HEK293 (cell line): ENCODE measurements around the gene CACNB3.

Experiments
- CTCF ChIA-PET: fragments of 350-600 bp; formaldehyde crosslinking; extraction: SDS; loops from one replicate; lab custom pipeline; 2021; ENCODE audit warnings: antibody characterized with exemption; lab: Yijun Ruan, JAX
- POLR2A ChIA-PET: fragments of 300-600 bp; formaldehyde crosslinking; extraction: SDS; loops from one replicate; lab custom pipeline; 2020; ENCODE audit warnings: antibody characterized with exemption, inconsistent platforms; lab: Yijun Ruan, JAX
- H3K27ac ChIP-seq: fragments of 200-500 bp; sonication (Bioruptor generic); 2 replicates; pipeline ENCODE4 v1.5.1; 2014; ENCODE audit warnings: low read depth, low read length, control low read depth, inconsistent platforms; ENCODE audit errors: extremely low read depth
- H3K36me3 ChIP-seq, 2 experiments: fragments of 200-500 bp in 1 of 2; sonication (Bioruptor generic) in 1 of 2; 1 replicate in 1 of 2; 2 replicates in 1 of 2; pipeline ENCODE4 v1.5.1; 2014 to 2017; ENCODE audit warnings: inconsistent platforms in 2 of 2, low read length in 2 of 2; ENCODE audit not compliant: control insufficient read depth in 2 of 2, insufficient read depth in 1 of 2
- H3K4me1 ChIP-seq: fragments of 200-500 bp; sonication (Bioruptor generic); 2 replicates; pipeline ENCODE4 v1.5.1; 2014; ENCODE audit warnings: mild to moderate bottlenecking, low read length, inconsistent platforms; ENCODE audit not compliant: control insufficient read depth, insufficient read depth
- H3K4me3 ChIP-seq: 2 replicates; pipeline ENCODE4 v1.5.1; 2011; ENCODE audit warnings: low read depth, mild to moderate bottlenecking, control low read depth, low read length, moderate library complexity
- H3K9me3 ChIP-seq: fragments of 200-500 bp; sonication (Bioruptor generic); 2 replicates; pipeline ENCODE4 v1.5.1; 2014; ENCODE audit warnings: low read depth, low read length, inconsistent platforms; ENCODE audit not compliant: control insufficient read depth, insufficient read depth
- HOXA7 ChIP-seq: sonication (generic); formaldehyde crosslinking; IDR thresholded peaks from 2 replicates; pipeline ENCODE4 v1.8.1; 2022; ENCODE audit warnings: missing genetic modification reagents, borderline replicate concordance
- PRDM1 ChIP-seq: fragments of 450-650 bp; formaldehyde crosslinking; IDR thresholded peaks from 2 replicates; pipeline ENCODE4; 2016; ENCODE audit warnings: missing biosample characterization, missing genetic modification characterization
- SCRT2 ChIP-seq: fragments of 450-650 bp; formaldehyde crosslinking; IDR thresholded peaks from 2 replicates; pipeline ENCODE4 v1.5.1; 2016; ENCODE audit warnings: missing biosample characterization, missing genetic modification characterization
- SP3 ChIP-seq: fragments of 450-650 bp; formaldehyde crosslinking; IDR thresholded peaks from 2 replicates; pipeline ENCODE4 v1.5.1; 2016; ENCODE audit warnings: missing biosample characterization, missing genetic modification characterization
- YY1 ChIP-seq: fragments of 450-650 bp; formaldehyde crosslinking; IDR thresholded peaks from 2 replicates; pipeline ENCODE4 v1.5.1; 2018; ENCODE audit warnings: missing biosample characterization, missing genetic modification characterization
- ZBTB8A ChIP-seq: fragments of 450-650 bp; formaldehyde crosslinking; IDR thresholded peaks from 2 replicates; pipeline ENCODE4 v1.5.1; 2016; ENCODE audit warnings: missing biosample characterization, missing genetic modification characterization
- ZNF114 ChIP-seq: fragments of 450-650 bp; formaldehyde crosslinking; IDR thresholded peaks from 2 replicates; pipeline ENCODE4 v1.5.0; 2017; ENCODE audit warnings: missing biosample characterization, missing genetic modification characterization
- ZNF202 ChIP-seq: fragments of 450-650 bp; formaldehyde crosslinking; IDR thresholded peaks from 2 replicates; pipeline ENCODE4 v1.5.1; 2016; ENCODE audit warnings: missing biosample characterization, missing genetic modification characterization, borderline replicate concordance
- ZNF248 ChIP-seq: fragments of 450-650 bp; formaldehyde crosslinking; IDR thresholded peaks from 2 replicates; pipeline ENCODE4 v1.5.1; 2017; ENCODE audit warnings: missing biosample characterization, missing genetic modification characterization
- ZNF302 ChIP-seq: fragments of 450-650 bp; formaldehyde crosslinking; IDR thresholded peaks from 2 replicates; pipeline ENCODE4 v1.5.1; 2016; ENCODE audit warnings: missing biosample characterization, missing genetic modification characterization, low read depth
- ZNF394 ChIP-seq: fragments of 450-650 bp; formaldehyde crosslinking; IDR thresholded peaks from 2 replicates; pipeline ENCODE4 v1.5.1; 2016; ENCODE audit warnings: missing biosample characterization, missing genetic modification characterization, mild to moderate bottlenecking, moderate library complexity, borderline replicate concordance
- ZNF529 ChIP-seq: fragments of 450-650 bp; formaldehyde crosslinking; IDR thresholded peaks from 2 replicates; pipeline ENCODE4 v1.5.1; 2017; ENCODE audit warnings: missing genetic modification characterization, missing biosample characterization; ENCODE audit not compliant: insufficient replicate concordance
- ZNF548 ChIP-seq: fragments of 450-650 bp; formaldehyde crosslinking; IDR thresholded peaks from 2 replicates; pipeline ENCODE4 v1.5.1; 2016; ENCODE audit warnings: missing biosample characterization, missing genetic modification characterization
- ZNF600 ChIP-seq: fragments of 450-650 bp; formaldehyde crosslinking; IDR thresholded peaks from 2 replicates; pipeline ENCODE4 v1.5.1; 2016; ENCODE audit warnings: missing biosample characterization, missing genetic modification characterization
- ZNF610 ChIP-seq: fragments of 450-650 bp; formaldehyde crosslinking; IDR thresholded peaks from 2 replicates; pipeline ENCODE4 v1.5.1; 2016; ENCODE audit warnings: missing biosample characterization, missing genetic modification characterization, borderline replicate concordance
- ZNF621 ChIP-seq: fragments of 450-650 bp; formaldehyde crosslinking; IDR thresholded peaks from 2 replicates; pipeline ENCODE4 v1.5.1; 2017; ENCODE audit warnings: missing biosample characterization, missing genetic modification characterization
- ZNF660 ChIP-seq: fragments of 450-650 bp; IDR thresholded peaks from 2 replicates; pipeline ENCODE4 v1.5.1; 2018; ENCODE audit warnings: missing biosample characterization, mild to moderate bottlenecking, missing genetic modification characterization
- ZNF747 ChIP-seq: fragments of 450-650 bp; formaldehyde crosslinking; IDR thresholded peaks from 2 replicates; pipeline ENCODE4 v1.5.1; 2016; ENCODE audit warnings: missing biosample characterization, missing genetic modification characterization
- ZNF830 ChIP-seq: fragments of 450-650 bp; IDR thresholded peaks from 2 replicates; pipeline ENCODE4 v1.5.0; 2018; ENCODE audit warnings: missing biosample characterization, missing genetic modification characterization, low read depth, mild to moderate bottlenecking, moderate library complexity
- TF ChIP-seq, protein P1 (sequence below): fragments of 450-650 bp; formaldehyde crosslinking; IDR thresholded peaks from 2 replicates; pipeline ENCODE4 v1.5.1; 2016; ENCODE audit warnings: missing biosample characterization, missing genetic modification characterization
- TF ChIP-seq, protein P2 (sequence below): fragments of 450-650 bp; formaldehyde crosslinking; IDR thresholded peaks from 2 replicates; pipeline ENCODE4 v1.5.1; 2016; ENCODE audit warnings: missing biosample characterization, missing genetic modification characterization, borderline replicate concordance
- TF ChIP-seq, protein P3 (sequence below): IDR thresholded peaks from 2 replicates; pipeline ENCODE4 v1.6.1; 2011; ENCODE audit warnings: mild to moderate bottlenecking, low read depth, low read length, borderline replicate concordance
- TF ChIP-seq, protein P4 (sequence below): fragments of 450-650 bp; formaldehyde crosslinking; IDR thresholded peaks from 2 replicates; pipeline ENCODE4 v1.5.1; 2016; ENCODE audit warnings: missing biosample characterization, missing genetic modification characterization
- TF ChIP-seq, protein P5 (sequence below): fragments of 450-650 bp; formaldehyde crosslinking; conservative IDR thresholded peaks from 2 replicates; pipeline ENCODE4 v1.5.1; 2016; ENCODE audit warnings: low read depth, missing biosample characterization, missing genetic modification characterization

The CACNB3 gene

DNA sequence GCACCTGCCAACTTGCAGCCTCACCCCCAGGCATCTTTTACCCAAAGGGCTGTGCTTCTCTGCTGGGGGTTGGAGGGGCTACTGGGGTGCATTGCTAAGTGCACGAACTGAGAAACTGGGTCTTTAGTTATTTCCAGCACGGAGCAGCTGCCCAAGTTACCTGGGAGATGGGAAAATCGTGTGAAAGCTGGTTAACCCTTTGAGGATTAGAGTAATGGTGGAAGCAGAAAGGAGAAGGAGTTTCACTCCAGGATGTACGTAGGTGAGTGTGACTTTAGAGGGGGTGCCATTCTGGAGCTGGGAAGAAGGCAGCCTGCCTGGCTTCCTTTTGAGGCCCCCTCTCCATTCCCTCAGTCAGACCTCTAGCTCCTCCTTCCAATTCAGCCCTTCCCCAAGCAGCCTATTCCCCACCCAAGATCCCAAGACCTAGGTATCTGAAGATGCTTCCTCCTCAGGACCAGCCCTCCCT is 28.4 kb upstream of the CACNB3 start (continued):
- TF ChIP-seq ZNF610 (tag by site-specific recombination) (no peak), ZNF302 (tag by site-specific recombination) (no peak), ZNF621 (tag by site-specific recombination) (no peak), PRDM1 (tag by site-specific recombination) (peak; percentile 82), YY1 (no peak), SP3 (tag by site-specific recombination) (no peak), ZNF202 (tag by site-specific recombination) (no peak)
- TF ChIP-seq, protein P1, sequence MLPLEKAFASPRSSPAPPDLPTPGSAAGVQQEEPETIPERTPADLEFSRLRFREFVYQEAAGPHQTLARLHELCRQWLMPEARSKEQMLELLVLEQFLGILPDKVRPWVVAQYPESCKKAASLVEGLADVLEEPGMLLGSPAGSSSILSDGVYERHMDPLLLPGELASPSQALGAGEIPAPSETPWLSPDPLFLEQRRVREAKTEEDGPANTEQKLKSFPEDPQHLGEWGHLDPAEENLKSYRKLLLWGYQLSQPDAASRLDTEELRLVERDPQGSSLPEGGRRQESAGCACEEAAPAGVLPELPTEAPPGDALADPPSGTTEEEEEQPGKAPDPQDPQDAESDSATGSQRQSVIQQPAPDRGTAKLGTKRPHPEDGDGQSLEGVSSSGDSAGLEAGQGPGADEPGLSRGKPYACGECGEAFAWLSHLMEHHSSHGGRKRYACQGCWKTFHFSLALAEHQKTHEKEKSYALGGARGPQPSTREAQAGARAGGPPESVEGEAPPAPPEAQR (tag by site-specific recombination) = no peak

DNA sequence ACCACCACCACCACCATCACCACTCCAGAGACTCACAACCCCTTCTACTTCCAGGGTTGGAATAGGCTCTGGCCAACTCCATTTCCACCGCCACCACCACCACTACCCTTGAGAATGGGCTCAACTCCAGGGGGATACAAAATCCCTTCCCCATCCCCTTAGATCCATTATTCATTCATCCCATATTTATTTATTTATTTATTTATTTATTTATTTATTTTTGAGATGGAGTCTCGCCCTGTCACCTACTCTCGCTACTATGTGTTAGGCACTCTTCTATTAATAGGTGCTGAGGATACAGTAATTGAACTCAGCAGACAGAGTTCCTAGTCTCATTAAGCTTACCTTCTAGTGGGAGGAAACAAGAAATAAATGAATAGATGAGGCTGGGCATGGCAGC is 24.6 kb upstream of the CACNB3 start:
- Histone ChIP-seq H3K36me3 (no peaks in the 10 kb centered on the region), H3K4me3 (no peak overlapping the region), H3K27ac (no peak overlapping the region), H3K4me1 (no peaks in the 10 kb centered on the region), H3K9me3 (no peaks in the 10 kb centered on the region)
- CTCF ChIA-PET = interaction anchor here (0.6 to 6.8 kb wide), 6 partner anchors 13 to 716 kb away, joined by 4 to 122 read pairs (median 4); no protein-coding TSS in a partner anchor
- POLR2A ChIA-PET = interaction anchor here (0.6 to 2.5 kb wide), 3 partner anchors 40 to 240 kb away, joined by 4 to 10 read pairs (median 5); partner anchors contain the start of gene KANSL2
- TF ChIP-seq, protein P2, sequence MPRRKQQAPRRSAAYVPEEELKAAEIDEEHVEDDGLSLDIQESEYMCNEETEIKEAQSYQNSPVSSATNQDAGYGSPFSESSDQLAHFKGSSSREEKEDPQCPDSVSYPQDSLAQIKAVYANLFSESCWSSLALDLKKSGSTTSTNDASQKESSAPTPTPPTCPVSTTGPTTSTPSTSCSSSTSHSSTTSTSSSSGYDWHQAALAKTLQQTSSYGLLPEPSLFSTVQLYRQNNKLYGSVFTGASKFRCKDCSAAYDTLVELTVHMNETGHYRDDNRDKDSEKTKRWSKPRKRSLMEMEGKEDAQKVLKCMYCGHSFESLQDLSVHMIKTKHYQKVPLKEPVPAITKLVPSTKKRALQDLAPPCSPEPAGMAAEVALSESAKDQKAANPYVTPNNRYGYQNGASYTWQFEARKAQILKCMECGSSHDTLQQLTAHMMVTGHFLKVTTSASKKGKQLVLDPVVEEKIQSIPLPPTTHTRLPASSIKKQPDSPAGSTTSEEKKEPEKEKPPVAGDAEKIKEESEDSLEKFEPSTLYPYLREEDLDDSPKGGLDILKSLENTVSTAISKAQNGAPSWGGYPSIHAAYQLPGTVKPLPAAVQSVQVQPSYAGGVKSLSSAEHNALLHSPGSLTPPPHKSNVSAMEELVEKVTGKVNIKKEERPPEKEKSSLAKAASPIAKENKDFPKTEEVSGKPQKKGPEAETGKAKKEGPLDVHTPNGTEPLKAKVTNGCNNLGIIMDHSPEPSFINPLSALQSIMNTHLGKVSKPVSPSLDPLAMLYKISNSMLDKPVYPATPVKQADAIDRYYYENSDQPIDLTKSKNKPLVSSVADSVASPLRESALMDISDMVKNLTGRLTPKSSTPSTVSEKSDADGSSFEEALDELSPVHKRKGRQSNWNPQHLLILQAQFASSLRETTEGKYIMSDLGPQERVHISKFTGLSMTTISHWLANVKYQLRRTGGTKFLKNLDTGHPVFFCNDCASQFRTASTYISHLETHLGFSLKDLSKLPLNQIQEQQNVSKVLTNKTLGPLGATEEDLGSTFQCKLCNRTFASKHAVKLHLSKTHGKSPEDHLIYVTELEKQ (tag by site-specific recombination) = no peak
- TF ChIP-seq ZNF830 (tag by site-specific recombination) = no peak
- TF ChIP-seq SCRT2 (tag by site-specific recombination) = no peak
- no peak for TF ChIP-seq HOXA7 (CRISPR knock-in tag)
- TF ChIP-seq ZNF747 (tag by site-specific recombination) = no peak
- peak; percentile 88 for TF ChIP-seq ZNF394 (tag by site-specific recombination)
- TF ChIP-seq ZNF548 (tag by site-specific recombination) = no peak
- TF ChIP-seq, protein P3, sequence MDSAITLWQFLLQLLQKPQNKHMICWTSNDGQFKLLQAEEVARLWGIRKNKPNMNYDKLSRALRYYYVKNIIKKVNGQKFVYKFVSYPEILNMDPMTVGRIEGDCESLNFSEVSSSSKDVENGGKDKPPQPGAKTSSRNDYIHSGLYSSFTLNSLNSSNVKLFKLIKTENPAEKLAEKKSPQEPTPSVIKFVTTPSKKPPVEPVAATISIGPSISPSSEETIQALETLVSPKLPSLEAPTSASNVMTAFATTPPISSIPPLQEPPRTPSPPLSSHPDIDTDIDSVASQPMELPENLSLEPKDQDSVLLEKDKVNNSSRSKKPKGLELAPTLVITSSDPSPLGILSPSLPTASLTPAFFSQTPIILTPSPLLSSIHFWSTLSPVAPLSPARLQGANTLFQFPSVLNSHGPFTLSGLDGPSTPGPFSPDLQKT = no peak
- no peak for TF ChIP-seq ZNF660 (tag by site-specific recombination)
- TF ChIP-seq ZBTB8A (tag by site-specific recombination) = peak; percentile 34; the same call in 1 of the 2 replicates
- TF ChIP-seq, protein P4, sequence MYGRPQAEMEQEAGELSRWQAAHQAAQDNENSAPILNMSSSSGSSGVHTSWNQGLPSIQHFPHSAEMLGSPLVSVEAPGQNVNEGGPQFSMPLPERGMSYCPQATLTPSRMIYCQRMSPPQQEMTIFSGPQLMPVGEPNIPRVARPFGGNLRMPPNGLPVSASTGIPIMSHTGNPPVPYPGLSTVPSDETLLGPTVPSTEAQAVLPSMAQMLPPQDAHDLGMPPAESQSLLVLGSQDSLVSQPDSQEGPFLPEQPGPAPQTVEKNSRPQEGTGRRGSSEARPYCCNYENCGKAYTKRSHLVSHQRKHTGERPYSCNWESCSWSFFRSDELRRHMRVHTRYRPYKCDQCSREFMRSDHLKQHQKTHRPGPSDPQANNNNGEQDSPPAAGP = no peak
- TF ChIP-seq ZNF600 = peak; percentile 54; the same call in 1 of the 2 replicates
- peak; percentile 7 for TF ChIP-seq ZNF529 (tag by site-specific recombination)
- TF ChIP-seq, protein P5, sequence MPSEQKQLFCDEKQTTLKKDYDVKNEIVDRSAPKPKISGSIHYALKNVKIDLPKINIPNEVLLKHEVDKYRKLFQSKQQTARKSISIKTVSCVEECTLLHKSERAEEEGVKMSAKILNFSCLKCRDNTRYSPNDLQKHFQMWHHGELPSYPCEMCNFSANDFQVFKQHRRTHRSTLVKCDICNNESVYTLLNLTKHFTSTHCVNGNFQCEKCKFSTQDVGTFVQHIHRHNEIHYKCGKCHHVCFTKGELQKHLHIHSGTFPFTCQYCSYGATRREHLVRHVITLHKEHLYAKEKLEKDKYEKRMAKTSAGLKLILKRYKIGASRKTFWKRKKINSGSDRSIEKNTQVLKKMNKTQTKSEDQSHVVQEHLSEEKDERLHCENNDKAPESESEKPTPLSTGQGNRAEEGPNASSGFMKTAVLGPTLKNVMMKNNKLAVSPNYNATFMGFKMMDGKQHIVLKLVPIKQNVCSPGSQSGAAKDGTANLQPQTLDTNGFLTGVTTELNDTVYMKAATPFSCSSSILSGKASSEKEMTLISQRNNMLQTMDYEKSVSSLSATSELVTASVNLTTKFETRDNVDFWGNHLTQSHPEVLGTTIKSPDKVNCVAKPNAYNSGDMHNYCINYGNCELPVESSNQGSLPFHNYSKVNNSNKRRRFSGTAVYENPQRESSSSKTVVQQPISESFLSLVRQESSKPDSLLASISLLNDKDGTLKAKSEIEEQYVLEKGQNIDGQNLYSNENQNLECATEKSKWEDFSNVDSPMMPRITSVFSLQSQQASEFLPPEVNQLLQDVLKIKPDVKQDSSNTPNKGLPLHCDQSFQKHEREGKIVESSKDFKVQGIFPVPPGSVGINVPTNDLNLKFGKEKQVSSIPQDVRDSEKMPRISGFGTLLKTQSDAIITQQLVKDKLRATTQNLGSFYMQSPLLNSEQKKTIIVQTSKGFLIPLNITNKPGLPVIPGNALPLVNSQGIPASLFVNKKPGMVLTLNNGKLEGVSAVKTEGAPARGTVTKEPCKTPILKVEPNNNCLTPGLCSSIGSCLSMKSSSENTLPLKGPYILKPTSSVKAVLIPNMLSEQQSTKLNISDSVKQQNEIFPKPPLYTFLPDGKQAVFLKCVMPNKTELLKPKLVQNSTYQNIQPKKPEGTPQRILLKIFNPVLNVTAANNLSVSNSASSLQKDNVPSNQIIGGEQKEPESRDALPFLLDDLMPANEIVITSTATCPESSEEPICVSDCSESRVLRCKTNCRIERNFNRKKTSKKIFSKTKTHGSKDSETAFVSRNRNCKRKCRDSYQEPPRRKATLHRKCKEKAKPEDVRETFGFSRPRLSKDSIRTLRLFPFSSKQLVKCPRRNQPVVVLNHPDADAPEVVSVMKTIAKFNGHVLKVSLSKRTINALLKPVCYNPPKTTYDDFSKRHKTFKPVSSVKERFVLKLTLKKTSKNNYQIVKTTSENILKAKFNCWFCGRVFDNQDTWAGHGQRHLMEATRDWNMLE (tag by site-specific recombination) = peak; percentile 78
- TF ChIP-seq ZNF248 (tag by site-specific recombination) = no peak
- TF ChIP-seq ZNF114 (tag by site-specific recombination) = no peak
